HEK293T (cell line): ENCODE results near the gene VAV1.

Experiments
- CTCF ChIA-PET: fragments of 350-600 bp; formaldehyde crosslinking; extraction: SDS; loops from one replicate; lab custom pipeline; 2021; ENCODE audit warnings: antibody characterized with exemption, inconsistent platforms; lab: Yijun Ruan, JAX
- POLR2A ChIA-PET: fragments of 350-600 bp; formaldehyde crosslinking; extraction: SDS; loops from one replicate; lab custom pipeline; 2020; ENCODE audit warnings: antibody characterized with exemption, inconsistent platforms; lab: Yijun Ruan, JAX
- DNase-seq: peaks from one replicate; pipeline ENCODE4 v3.0.0; 2012; ENCODE audit warnings: mixed read lengths; ENCODE audit errors: extremely low spot score
- ARNT ChIP-seq: fragments of 450-650 bp; IDR thresholded peaks from 2 replicates; pipeline ENCODE4 v1.6.1; 2017; ENCODE audit warnings: mild to moderate bottlenecking
- BHLHE40 ChIP-seq: fragments of 450-650 bp; IDR thresholded peaks from 2 replicates; pipeline ENCODE4 v1.6.1; 2016; ENCODE audit warnings: mild to moderate bottlenecking, moderate library complexity, borderline replicate concordance
- CTBP1 ChIP-seq: fragments of 450-650 bp; IDR thresholded peaks from 2 replicates; pipeline ENCODE4 v1.6.1; 2016; ENCODE audit warnings: borderline replicate concordance
- ELF4 ChIP-seq: fragments of 450-650 bp; IDR thresholded peaks from 2 replicates; pipeline ENCODE4 v1.6.1; 2017; ENCODE audit warnings: antibody characterized with exemption
- FOXA1 ChIP-seq: fragments of 450-650 bp; IDR thresholded peaks from 2 replicates; pipeline ENCODE4 v1.6.1; 2016; ENCODE audit warnings: mild to moderate bottlenecking
- FOXK2 ChIP-seq: fragments of 450-650 bp; IDR thresholded peaks from 2 replicates; pipeline ENCODE4 v1.6.1; 2016; ENCODE audit warnings: mild to moderate bottlenecking
- FOXM1 ChIP-seq: fragments of 450-650 bp; IDR thresholded peaks from 2 replicates; pipeline ENCODE4 v1.6.1; 2017; ENCODE audit warnings: mild to moderate bottlenecking, borderline replicate concordance
- HDGF ChIP-seq: fragments of 450-650 bp; IDR thresholded peaks from 2 replicates; pipeline ENCODE4 v1.6.1; 2017; ENCODE audit warnings: antibody characterized with exemption, borderline replicate concordance
- L3MBTL2 ChIP-seq: fragments of 450-650 bp; conservative IDR thresholded peaks from 2 replicates; pipeline ENCODE4 v1.6.1; 2016; ENCODE audit warnings: mild to moderate bottlenecking
- LEF1 ChIP-seq: fragments of 450-650 bp; IDR thresholded peaks from 2 replicates; pipeline ENCODE4 v1.6.1; 2017; ENCODE audit warnings: mild to moderate bottlenecking, borderline replicate concordance
- NFRKB ChIP-seq: fragments of 450-650 bp; IDR thresholded peaks from 2 replicates; pipeline ENCODE4 v1.6.1; 2016; ENCODE audit warnings: mild to moderate bottlenecking, moderate library complexity
- SP1 ChIP-seq: fragments of 450-650 bp; IDR thresholded peaks from 2 replicates; pipeline ENCODE4 v1.6.1; 2017
- SUZ12 ChIP-seq: fragments of 450-650 bp; IDR thresholded peaks from 2 replicates; pipeline ENCODE4 v1.6.1; 2016; ENCODE audit warnings: mild to moderate bottlenecking
- TARDBP ChIP-seq: fragments of 450-650 bp; IDR thresholded peaks from 2 replicates; pipeline ENCODE4 v1.6.1; 2016
- ZNF384 ChIP-seq: fragments of 450-650 bp; IDR thresholded peaks from 2 replicates; pipeline ENCODE4 v1.6.1; 2016
- TF ChIP-seq, protein P1 (sequence below): fragments of 450-650 bp; IDR thresholded peaks from 2 replicates; pipeline ENCODE4 v1.6.1; 2016

The VAV1 gene

DNA sequence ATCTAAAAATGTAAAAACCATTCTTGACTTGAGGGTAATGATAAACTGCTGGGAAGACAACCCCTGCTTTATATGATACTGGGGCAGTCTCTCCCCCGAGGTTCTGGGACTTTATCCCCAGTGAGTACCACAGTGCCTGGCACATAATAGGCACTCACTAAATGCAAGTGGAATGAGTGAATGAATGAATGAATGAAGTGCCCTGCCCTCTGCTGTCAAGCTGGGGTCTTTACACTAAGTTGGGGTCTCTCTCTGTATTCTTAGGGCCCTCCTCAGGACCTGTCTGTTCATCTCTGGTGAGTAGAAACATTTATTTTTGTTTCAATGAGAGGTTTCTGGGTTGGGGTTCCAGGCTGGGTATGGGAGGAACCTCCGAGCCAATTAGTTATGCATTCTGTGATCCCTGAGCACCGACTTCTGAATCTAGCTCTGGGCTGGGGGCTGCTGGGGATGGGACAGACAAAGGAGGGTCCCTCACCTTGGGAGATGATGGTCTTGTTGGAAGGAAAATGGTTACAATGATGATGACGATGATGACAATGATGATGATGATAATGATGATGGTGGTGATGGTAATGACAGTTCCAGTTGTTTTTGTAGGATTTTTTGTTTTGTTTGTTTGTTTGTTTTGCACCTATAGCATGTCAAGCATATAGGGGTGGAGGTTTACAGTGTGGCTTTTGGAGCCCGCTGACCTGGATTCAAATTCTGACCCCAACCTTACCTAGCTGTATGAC, 70.5 kb downstream of the VAV1 start:
- CTCF ChIA-PET, result interaction anchor here (0.6 kb wide), 1 partner anchor 666 kb away, joined by 3 read pairs; no protein-coding TSS in a partner anchor
- no peak for DNase-seq
- TF ChIP-seq SP1 (no peak), SUZ12 (no peak), TARDBP (no peak), ELF4 (no peak), LEF1 (no peak), CTBP1 (no peak), L3MBTL2 (no peak), NFRKB (no peak), ZNF384 (no peak), ARNT (no peak), FOXA1 (no peak), HDGF (no peak), FOXM1 (no peak), FOXK2 (no peak), BHLHE40 (no peak)
- TF ChIP-seq, protein P1, sequence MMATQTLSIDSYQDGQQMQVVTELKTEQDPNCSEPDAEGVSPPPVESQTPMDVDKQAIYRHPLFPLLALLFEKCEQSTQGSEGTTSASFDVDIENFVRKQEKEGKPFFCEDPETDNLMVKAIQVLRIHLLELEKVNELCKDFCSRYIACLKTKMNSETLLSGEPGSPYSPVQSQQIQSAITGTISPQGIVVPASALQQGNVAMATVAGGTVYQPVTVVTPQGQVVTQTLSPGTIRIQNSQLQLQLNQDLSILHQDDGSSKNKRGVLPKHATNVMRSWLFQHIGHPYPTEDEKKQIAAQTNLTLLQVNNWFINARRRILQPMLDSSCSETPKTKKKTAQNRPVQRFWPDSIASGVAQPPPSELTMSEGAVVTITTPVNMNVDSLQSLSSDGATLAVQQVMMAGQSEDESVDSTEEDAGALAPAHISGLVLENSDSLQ, result no peak
- POLR2A ChIA-PET, result interaction anchor here (0.6 kb wide), 1 partner anchor 68 kb away, joined by 3 read pairs; no protein-coding TSS in a partner anchor

DNA sequence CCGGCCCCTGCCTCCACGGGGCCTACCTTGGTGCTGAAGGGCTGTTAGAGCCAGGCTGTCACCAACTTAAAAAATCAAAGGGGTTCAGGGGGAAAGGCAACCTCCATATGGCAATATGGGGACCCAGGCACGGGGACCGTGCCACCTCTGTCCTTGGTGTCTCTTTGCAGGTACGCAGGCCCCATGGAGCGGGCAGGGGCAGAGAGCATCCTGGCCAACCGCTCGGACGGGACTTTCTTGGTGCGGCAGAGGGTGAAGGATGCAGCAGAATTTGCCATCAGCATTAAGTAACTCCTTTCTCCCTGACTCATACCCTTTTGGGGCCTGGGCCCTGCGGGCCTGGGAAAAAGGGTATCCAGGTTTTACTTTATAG, 75.3 kb downstream of the VAV1 start:
- no peak for DNase-seq
- TF ChIP-seq SP1 (no peak), SUZ12 (no peak), BHLHE40 (no peak), ZNF384 (no peak), ELF4 (no peak), L3MBTL2 (no peak), FOXA1 (no peak), TARDBP (no peak), NFRKB (no peak), FOXM1 (no peak), CTBP1 (no peak), HDGF (no peak), LEF1 (no peak), ARNT (no peak), FOXK2 (no peak)
- TF ChIP-seq, protein P1, result no peak
- CTCF ChIA-PET, result no interaction called here
- POLR2A ChIA-PET, result no interaction called here

DNA sequence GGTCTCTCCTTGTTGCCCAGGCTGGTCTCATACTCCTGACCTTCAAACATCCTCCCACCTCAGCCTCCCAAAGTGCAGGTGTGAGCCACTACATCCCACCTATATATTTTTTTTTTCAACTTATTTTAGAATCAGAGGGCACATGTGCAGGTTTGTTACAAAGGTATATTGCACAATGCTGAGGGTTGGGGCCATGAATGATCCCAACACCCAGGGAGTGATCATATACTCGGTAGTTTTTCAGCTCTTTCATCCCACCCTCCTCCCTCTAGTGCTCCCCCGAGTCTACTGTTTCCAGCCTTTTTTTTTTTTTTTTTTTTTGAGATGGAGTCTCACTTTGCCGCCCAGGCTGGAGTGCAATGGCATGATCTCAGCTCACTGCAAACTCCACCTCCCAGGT, 76.5 kb downstream of the VAV1 start:
- no peak for DNase-seq
- TF ChIP-seq ELF4 (no peak), TARDBP (no peak), FOXK2 (no peak), NFRKB (no peak), ARNT (no peak), HDGF (no peak), BHLHE40 (no peak), FOXM1 (no peak), SUZ12 (no peak)
- TF ChIP-seq, protein P1, result no peak
- ChIA-PET POLR2A (no interaction called here), CTCF (no interaction called here)

DNA sequence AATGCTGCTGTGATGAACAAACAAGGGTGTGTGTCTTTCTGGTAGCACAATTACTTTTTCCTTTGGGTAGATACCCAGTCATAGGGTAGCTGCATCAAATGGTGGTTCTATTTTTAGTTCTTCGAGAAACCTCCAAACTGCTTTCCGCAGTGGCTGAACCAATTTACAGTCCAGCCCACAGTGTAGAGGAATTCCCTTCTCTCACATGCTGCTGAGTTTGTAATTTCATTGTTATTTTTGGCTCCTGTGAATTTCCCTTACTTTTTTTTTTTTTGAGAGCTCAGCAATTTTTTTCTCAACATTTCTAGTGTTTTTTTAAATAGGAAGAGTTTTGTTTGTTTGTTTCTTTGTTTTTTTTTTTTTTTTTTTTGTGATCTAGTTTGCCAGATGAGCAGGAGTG, 77.4 kb downstream of the VAV1 start:
- DNase-seq, result no peak
- POLR2A ChIA-PET, result no interaction called here
- CTCF ChIA-PET, result no interaction called here

DNA sequence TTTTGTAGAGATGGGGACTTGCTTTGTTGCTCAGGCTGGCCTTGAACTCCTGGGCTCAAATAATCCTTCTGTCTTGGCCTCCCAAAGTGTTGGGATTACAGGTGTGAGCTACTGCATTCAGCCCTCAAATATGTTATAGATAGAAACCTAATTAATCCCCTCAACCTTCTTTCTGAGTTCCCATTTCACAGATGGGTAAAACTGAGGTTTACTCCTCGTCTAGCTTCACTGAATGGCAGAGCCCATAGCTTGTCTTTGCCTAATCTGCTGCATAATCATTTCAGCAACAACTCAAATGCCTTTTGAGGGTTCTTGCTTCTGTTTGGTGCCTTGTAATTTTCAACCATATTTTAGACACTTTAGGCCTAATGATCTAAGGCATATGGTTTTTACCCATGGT, 78.9 kb downstream of the VAV1 start:
- CTCF ChIA-PET, result no interaction called here
- POLR2A ChIA-PET, result no interaction called here
- TF ChIP-seq BHLHE40 (no peak), ELF4 (no peak), CTBP1 (no peak), FOXA1 (no peak), HDGF (no peak), TARDBP (no peak), SP1 (no peak), LEF1 (no peak), L3MBTL2 (no peak), ZNF384 (no peak), ARNT (no peak), SUZ12 (no peak), FOXK2 (no peak), NFRKB (no peak), FOXM1 (no peak)
- TF ChIP-seq, protein P1, result no peak
- no peak for DNase-seq

More for the DNA sequence above, 77.4 kb downstream of the VAV1 start:
- TF ChIP-seq BHLHE40 (no peak), ELF4 (no peak), TARDBP (no peak), ARNT (no peak), L3MBTL2 (no peak), LEF1 (no peak), FOXK2 (no peak), ZNF384 (no peak), NFRKB (no peak), HDGF (no peak), SP1 (no peak), SUZ12 (no peak)
- TF ChIP-seq, protein P1, result no peak
